ENCODE measurements around the gene BBC3. TPM values are rescaled to one million over a fixed set of nuclear protein-coding genes. Genes with fewer than 3 reads are reported as not detected.

Gene BBC3
- total and polyA plus RNA-seq, 2 of the 4 experiments (the other 2 are of a cell fraction): 1.6 to 6.5 TPM

GRCh38 chr19:47253970-47254369 is 23.0 kb upstream of the BBC3 start:
- H3K4ac ChIP-seq (ENCODE audit: low read depth, low read length): peak overlapping the region; percentile 78
- H2AK9ac ChIP-seq (replicated peaks; ENCODE audit: low read depth, low read length, poor library complexity): peak overlapping the region; percentile 81
- no CpG with 5 or more reads among the region's 5 CpGs for WGBS, 2 experiments (ENCODE audit: extremely low coverage in 2 of 2, insufficient read length in 1 of 2)
- H2BK15ac ChIP-seq (ENCODE audit: low read depth, low read length): peak overlapping the region; percentile 98; the same call in 2 of the 3 replicates
- peak overlapping the region; percentile 98 for H2AK5ac ChIP-seq (ENCODE audit: low read depth, low read length)
- POLR2A ChIA-PET (ENCODE audit: unreplicated experiment): no interaction called here
- peak overlapping the region; percentile 31 for H3K18ac ChIP-seq (ENCODE audit: low read depth, low read length)
- H4K5ac ChIP-seq (ENCODE audit: low read depth, low read length): peak overlapping the region; percentile 69
- H3K9ac ChIP-seq (ENCODE audit: low read depth, low read length): peak overlapping the region; percentile 11; the same call in 1 of the 2 replicates
- H3K79me1 ChIP-seq (ENCODE audit: low read depth in 1 of 2, low read length in 2 of 2): peaks cover 21 to 31% of the 10 kb centered on the region in 2 experiments
- CTCF ChIA-PET: interaction anchor here (2.0 kb wide), 1 partner anchor 10 kb away, joined by 11 read pairs; no protein-coding TSS in a partner anchor
- H2BK5ac ChIP-seq (ENCODE audit: low read depth, low read length, poor library complexity, severe bottlenecking): peak overlapping the region; percentile 96
- ATAC-seq (ENCODE audit: low read depth) (no peak), DNase-seq (no peak)
- H3K36me3 ChIP-seq (ENCODE audit: control insufficient read depth, insufficient read depth, low read length): peaks cover 5% of the 10 kb centered on the region; the same call in 1 of the 2 replicates
- H3K27me3 ChIP-seq (ENCODE audit: control insufficient read depth, insufficient read depth, low read length): no peaks in the 10 kb centered on the region
- H3K4me1 ChIP-seq (ENCODE audit: control insufficient read depth, insufficient read depth, low read length): peaks cover 20% of the 10 kb centered on the region
- intact Hi-C loops (cut with micrococcal nuclease): no loop called here
- H2AFZ ChIP-seq (replicated peaks; ENCODE audit: low read length, poor library complexity): peak overlapping the region; percentile 64
- H3K27ac ChIP-seq (ENCODE audit: insufficient read depth, low read length): peak overlapping the region; percentile 87
- H2BK120ac ChIP-seq (ENCODE audit: low read depth, low read length): peak overlapping the region; percentile 92
- H4K8ac ChIP-seq (ENCODE audit: low read depth in 2 of 2, low read length in 2 of 2): peak overlapping the region; percentile 19 to 79; a peak in 3 of 4 replicates
- no peaks in the 10 kb centered on the region for H3K9me3 ChIP-seq (ENCODE audit: control insufficient read depth, insufficient read depth, low read length)
- H3K4me3 ChIP-seq (ENCODE audit: insufficient read depth, low read depth, low read length): no peak overlapping the region
- H3K4me2 ChIP-seq (ENCODE audit: low read depth, low read length): peak overlapping the region; percentile 73
- H3K23ac ChIP-seq (ENCODE audit: low read depth, low read length): peak overlapping the region; percentile 49; the same call in 1 of the 2 replicates
- dilution Hi-C loops (cut with HindIII; ENCODE audit: low sequenced_read_pairs, unreplicated experiment): no loop called here
- BruUV-seq (replicated peaks): no TSS peak
- in situ Hi-C loops (cut with MboI; ENCODE audit: low sequenced_read_pairs): no loop called here
- peaks cover 8% of the 10 kb centered on the region; the same call in 1 of the 2 replicates for H4K20me1 ChIP-seq (ENCODE audit: insufficient read depth, low read length)
- no peak for TF ChIP-seq CEBPB (IDR thresholded peaks at IDR 0.05; ENCODE audit: low read depth, low read length)
- TF ChIP-seq MXI1 (IDR thresholded peaks at IDR 0.05; ENCODE audit: borderline replicate concordance, low read depth, low read length): no peak
- TF ChIP-seq POLR2A (IDR thresholded peaks at IDR 0.05; ENCODE audit: low read depth, low read length): no peak
- TF ChIP-seq ELK1 (IDR thresholded peaks at IDR 0.05; ENCODE audit: borderline replicate concordance, low read depth, low read length): no peak
- peak overlapping the region; percentile 87 for H4K91ac ChIP-seq (ENCODE audit: insufficient read depth, low read depth, low read length)
- H3K56ac ChIP-seq (ENCODE audit: extremely low read depth, insufficient read depth, low read length): peak overlapping the region; percentile 21; the same call in 1 of the 2 replicates
- peak overlapping the region; percentile 87 for H3K14ac ChIP-seq (replicated peaks; ENCODE audit: low read depth, low read length)
- H3K9me1 ChIP-seq (ENCODE audit: insufficient read depth, low read length): peaks cover 19% of the 10 kb centered on the region
- peak overlapping the region; percentile 83 for H2BK20ac ChIP-seq (ENCODE audit: low read depth, low read length)
